ENCODE results near the gene RAP1GDS1. TPM values are rescaled to one million over a fixed set of nuclear protein-coding genes. Genes with fewer than 3 reads are reported as not detected.
"Not testable (repeated sequence)": the region's sequence is repeated elsewhere in the genome, so short reads cannot be mapped to it uniquely, and the experiment has no call there.

The RAP1GDS1 gene
- total RNA-seq, 1 experiment from 2014 or later: 31.1 TPM

- no peaks in the 10 kb centered on the region for H3K9me3 ChIP-seq (ENCODE audit: low read length)
- intact Hi-C loops (cut with micrococcal nuclease): no loop called here
- POLR2A ChIA-PET (ENCODE audit: unreplicated experiment): no interaction called here
Measured at GRCh38 chr4:98327694-98328093, 66.5 kb downstream of the RAP1GDS1 start.

GRCh38 chr4:98329879-98330640, 68.9 kb downstream of the RAP1GDS1 start:
- H3K4me2 ChIP-seq (ENCODE audit: low read length); BruUV-seq (replicated peaks); H3K27me3 ChIP-seq (ENCODE audit: low read length); ATAC-seq; H3K4me3 ChIP-seq (ENCODE audit: low read length); H2AFZ ChIP-seq (ENCODE audit: low read length); H3K4me1 ChIP-seq (ENCODE audit: insufficient read depth, low read length); H3K9me3 ChIP-seq (ENCODE audit: low read length); H3K9me2 ChIP-seq (replicated peaks; ENCODE audit: low read length); CTCF ChIA-PET; H3K27ac ChIP-seq (ENCODE audit: low read length); DNase-seq; POLR2A ChIA-PET (ENCODE audit: unreplicated experiment); H3F3A ChIP-seq (ENCODE audit: low read length, unreplicated experiment); H3K9ac ChIP-seq (ENCODE audit: low read length); H3K79me2 ChIP-seq (ENCODE audit: low read length); H4K20me1 ChIP-seq (ENCODE audit: low read length): not testable (repeated sequence)
- peaks cover 12% of the 10 kb centered on the region for H3K36me3 ChIP-seq (ENCODE audit: low read depth, low read length)
- intact Hi-C loops (cut with micrococcal nuclease): loop anchor here (10.0 kb wide), 1 partner anchor 325 kb away; the partner anchor contains the start of gene TSPAN5

More at GRCh38 chr4:98327694-98328093, 66.5 kb downstream of the RAP1GDS1 start:
- CTCF ChIA-PET: no interaction called here
- H3K36me3 ChIP-seq (ENCODE audit: low read depth, low read length): peaks cover 12% of the 10 kb centered on the region; the same call in 1 of the 2 replicates
- no peaks in the 10 kb centered on the region for H4K20me1 ChIP-seq (ENCODE audit: low read length)
- no peaks in the 10 kb centered on the region for H3K27me3 ChIP-seq (ENCODE audit: low read length)
- H3K27ac ChIP-seq (ENCODE audit: low read length): no peak overlapping the region
- TF ChIP-seq EZH2 (IDR thresholded peaks at IDR 0.05; ENCODE audit: low read length, unreplicated experiment) (no peak), EZH2phosphoT487 (IDR thresholded peaks at IDR 0.05; ENCODE audit: borderline replicate concordance, low read length) (no peak), CTCF (conservative IDR thresholded peaks at IDR 0.05; ENCODE audit: low read depth, low read length) (no peak)
- no peaks in the 10 kb centered on the region for H3K79me2 ChIP-seq (ENCODE audit: low read length)
- no peaks in the 10 kb centered on the region for H3F3A ChIP-seq (ENCODE audit: low read length, unreplicated experiment)
- no peaks in the 10 kb centered on the region for H3K9me2 ChIP-seq (replicated peaks; ENCODE audit: low read length)
- no peak overlapping the region for H2AFZ ChIP-seq (ENCODE audit: low read length)
- no peak overlapping the region for H3K4me2 ChIP-seq (ENCODE audit: low read length)
- DNase-seq: no peak
- no peak overlapping the region for H3K9ac ChIP-seq (ENCODE audit: low read length)
- no peaks in the 10 kb centered on the region for H3K4me1 ChIP-seq (ENCODE audit: insufficient read depth, low read length)
- no peak overlapping the region for H3K4me3 ChIP-seq (ENCODE audit: low read length)
- BruUV-seq (replicated peaks): no TSS peak
- no peak for ATAC-seq

- Histone ChIP-seq H3K27me3 (ENCODE audit: low read length) (no peaks in the 10 kb centered on the region), H3K4me1 (ENCODE audit: insufficient read depth, low read length) (no peaks in the 10 kb centered on the region), H4K20me1 (ENCODE audit: low read length) (no peaks in the 10 kb centered on the region), H3K9me3 (ENCODE audit: low read length) (no peaks in the 10 kb centered on the region), H3K79me2 (ENCODE audit: low read length) (no peaks in the 10 kb centered on the region), H3K9ac (ENCODE audit: low read length) (no peak overlapping the region), H3K4me2 (ENCODE audit: low read length) (no peak overlapping the region), H3K27ac (ENCODE audit: low read length) (no peak overlapping the region), H3K9me2 (replicated peaks; ENCODE audit: low read length) (no peaks in the 10 kb centered on the region), H2AFZ (ENCODE audit: low read length) (no peak overlapping the region), H3K4me3 (ENCODE audit: low read length) (no peak overlapping the region), H3K36me3 (ENCODE audit: low read depth, low read length) (peaks cover 12% of the 10 kb centered on the region), H3F3A (ENCODE audit: low read length, unreplicated experiment) (no peaks in the 10 kb centered on the region)
- no TSS peak for BruUV-seq (replicated peaks)
- ChIA-PET CTCF (no interaction called here), POLR2A (ENCODE audit: unreplicated experiment) (no interaction called here)
- intact Hi-C loops (cut with micrococcal nuclease): loop anchor here (10.0 kb wide), 1 partner anchor 323 kb away; the partner anchor contains the start of gene TSPAN5
- no peak for TF ChIP-seq CTCF (conservative IDR thresholded peaks at IDR 0.05; ENCODE audit: low read depth, low read length)
- no peak for TF ChIP-seq EZH2 (IDR thresholded peaks at IDR 0.05; ENCODE audit: low read length, unreplicated experiment)
- TF ChIP-seq EZH2phosphoT487 (IDR thresholded peaks at IDR 0.05; ENCODE audit: borderline replicate concordance, low read length): no peak
- no peak for ATAC-seq
- DNase-seq: no peak
Measured at GRCh38 chr4:98332017-98332416, 70.8 kb downstream of the RAP1GDS1 start.
